CD4-positive, alpha-beta T cell treated with Interleukin-12 subunit alpha and Interleukin-12 subunit beta, for 1 hour (primary cell): ENCODE measurements around the gene PAX5.

Experiments
- DNase-seq: peaks from one replicate; pipeline ENCODE4 v3.0.0-alpha.2; 2020

PAX5 gene

GRCh38 chr9:36823934-36824333 is 210.1 kb downstream of the PAX5 start:
- no peak for DNase-seq

GRCh38 chr9:36823466-36823865 is 210.6 kb downstream of the PAX5 start:
- no peak for DNase-seq

DNA sequence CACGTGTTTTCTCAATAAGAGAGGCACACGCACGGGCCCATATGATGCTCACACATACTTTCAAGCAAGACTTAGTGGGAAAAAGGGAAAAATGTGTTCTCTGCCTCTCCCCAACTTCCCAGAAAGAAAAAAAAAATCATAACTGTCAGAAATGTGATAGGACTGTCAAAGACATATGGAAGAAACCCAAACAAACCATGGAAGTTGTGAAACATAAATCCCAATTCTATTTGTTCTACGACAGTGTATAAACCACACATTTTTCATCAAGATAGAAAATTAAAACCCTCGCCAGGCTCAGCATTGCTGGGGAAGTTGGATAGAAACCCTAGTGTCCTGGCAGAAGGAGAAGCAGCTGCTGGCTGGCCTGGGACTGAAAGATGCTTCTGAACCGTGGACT is 211.9 kb downstream of the PAX5 start:
- no peak for DNase-seq

GRCh38 chr9:36820392-36820861 is 213.6 kb downstream of the PAX5 start:
- no peak for DNase-seq

DNA sequence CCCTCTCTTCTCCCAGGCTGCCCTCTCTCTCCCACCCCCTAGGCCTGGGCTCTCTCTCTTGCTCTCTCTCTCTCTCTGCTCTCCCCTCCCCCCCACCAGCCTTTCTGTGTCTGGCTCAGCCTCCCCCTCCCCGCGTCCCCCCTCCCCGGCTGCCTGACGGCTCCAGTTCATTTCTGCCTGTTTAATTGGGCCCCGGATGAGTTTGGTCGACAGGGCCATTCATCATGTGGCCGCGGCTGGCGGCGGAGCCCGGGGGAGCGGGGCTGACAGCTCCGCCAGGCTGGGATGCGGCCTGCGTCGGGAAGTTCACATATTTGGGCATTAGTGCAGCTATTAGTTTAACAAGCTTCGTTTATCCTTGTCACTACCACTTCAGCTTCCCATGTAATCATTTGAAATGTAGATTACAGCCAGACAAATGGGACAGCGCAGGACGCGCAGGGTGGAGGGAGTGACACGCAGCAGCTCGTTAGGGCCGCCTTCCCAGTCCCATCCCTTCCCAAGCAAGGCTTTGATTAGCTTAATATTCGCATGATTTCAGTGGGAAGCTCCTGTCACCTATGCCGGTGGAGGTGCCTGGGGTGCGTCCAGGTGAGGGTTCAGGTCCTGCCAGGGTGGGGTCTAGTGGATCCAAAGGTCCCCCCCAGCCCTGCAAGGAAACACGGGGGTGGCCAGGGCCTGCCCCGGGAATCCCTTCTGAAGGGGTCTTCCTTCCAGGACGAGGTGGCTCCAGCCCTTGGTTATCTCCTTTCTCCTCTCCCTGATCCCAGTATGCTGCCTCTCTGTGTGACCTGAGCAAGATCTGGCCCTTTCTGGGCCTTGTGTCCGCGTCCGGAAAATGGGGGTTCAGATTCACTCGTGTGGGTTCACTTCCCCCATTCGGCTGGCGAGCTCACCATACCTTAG is 214.8 kb downstream of the PAX5 start:
- no peak for DNase-seq

DNA sequence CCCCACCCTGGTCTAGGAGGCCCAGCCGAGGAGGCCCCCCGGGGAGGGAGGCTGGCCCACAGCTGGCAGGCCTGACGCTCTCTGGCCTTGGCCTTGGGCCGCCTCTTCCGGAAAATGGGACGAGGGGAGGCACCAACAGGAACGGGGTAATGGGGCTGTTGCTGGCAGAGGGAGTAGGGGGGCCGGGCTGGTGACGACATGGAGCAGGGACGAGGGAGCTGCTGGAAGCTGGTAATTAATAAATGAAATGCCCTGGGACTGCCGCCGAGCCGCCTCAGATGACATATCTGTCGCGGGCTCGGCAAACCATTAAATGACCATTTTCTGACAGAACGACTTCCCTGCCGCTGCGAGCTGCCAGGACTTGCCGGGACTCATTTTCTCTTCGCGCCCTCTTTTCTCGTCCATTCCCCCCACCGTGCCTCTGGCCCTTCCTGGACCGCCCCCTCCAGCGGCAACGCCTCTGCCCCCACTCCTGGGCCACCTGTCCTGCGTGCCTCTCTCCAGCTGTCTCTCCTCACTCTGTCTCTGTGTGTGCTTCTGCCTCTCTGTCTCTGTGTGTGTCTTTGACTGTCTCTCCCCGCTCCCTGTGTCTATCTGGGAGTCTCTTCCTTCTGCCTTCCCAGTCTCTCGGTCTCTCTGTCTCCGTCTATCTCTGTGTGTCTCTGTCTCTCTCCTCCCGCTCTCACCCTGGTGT is 215.7 kb downstream of the PAX5 start:
- no peak for DNase-seq

- DNase-seq = no peak
Observed at GRCh38 chr9:36817160-36817834, 216.8 kb downstream of the PAX5 start.

DNA sequence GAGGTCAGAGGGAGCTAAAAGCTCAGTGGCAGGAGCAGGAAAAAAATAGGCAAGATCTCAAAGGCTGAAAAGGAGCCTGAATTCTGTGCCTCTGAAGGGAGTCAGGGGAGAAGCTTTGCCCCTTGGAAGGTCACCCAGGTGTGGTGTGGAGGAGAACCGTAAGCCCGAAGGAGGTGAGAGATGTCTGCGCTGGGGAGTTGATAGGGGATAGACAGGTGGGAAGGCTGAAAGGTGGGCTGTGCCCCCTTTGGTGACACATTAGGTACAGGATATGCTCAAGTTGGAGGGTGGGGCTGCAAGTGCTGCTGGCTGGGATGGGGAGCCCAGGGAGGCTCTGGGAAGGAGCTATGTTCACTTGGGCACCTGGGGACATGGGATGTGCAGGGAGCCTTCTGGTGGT is 217.7 kb downstream of the PAX5 start:
- no peak for DNase-seq

DNA sequence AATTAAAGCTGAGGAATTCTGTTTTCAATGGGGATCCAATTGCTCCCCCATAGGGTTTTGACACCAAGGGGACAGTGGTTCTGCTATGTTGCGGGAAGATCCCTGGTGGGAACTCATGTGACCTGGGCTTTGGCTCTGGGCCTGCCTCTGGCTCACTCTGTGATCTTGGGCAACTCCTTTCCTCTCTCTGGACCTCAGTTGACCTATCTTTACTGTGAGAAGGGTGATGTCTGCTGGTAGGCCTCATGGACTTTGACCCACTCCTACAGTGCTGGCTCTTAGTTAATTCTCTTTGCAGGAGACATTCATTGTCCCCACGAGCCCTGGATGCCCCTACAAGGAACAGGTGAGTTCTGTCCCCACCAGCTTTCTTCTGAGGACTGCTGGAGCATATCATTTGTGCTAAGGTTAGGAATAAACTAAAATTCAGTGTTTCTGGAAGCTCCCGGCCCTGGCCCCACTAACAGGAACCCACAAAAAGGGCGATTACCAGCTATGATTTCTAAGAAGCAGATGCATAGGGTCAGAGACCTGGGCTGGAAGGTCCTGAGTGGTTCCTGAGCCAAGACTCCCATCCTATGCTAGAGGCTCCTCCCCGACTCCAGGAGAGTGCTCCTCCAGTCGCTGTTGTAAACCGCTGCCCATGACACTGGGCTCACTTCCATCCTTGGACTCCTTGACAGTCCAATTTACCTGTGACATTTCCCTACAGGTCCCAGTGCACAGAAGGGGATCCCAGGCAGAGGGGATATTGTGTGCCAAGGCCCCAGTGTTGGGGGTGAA is 218.3 kb downstream of the PAX5 start:
- DNase-seq = no peak

- no peak for DNase-seq
Observed at GRCh38 chr9:36815023-36815422, 219.0 kb downstream of the PAX5 start.

GRCh38 chr9:36813154-36813553 is 220.9 kb downstream of the PAX5 start:
- DNase-seq = no peak

DNA sequence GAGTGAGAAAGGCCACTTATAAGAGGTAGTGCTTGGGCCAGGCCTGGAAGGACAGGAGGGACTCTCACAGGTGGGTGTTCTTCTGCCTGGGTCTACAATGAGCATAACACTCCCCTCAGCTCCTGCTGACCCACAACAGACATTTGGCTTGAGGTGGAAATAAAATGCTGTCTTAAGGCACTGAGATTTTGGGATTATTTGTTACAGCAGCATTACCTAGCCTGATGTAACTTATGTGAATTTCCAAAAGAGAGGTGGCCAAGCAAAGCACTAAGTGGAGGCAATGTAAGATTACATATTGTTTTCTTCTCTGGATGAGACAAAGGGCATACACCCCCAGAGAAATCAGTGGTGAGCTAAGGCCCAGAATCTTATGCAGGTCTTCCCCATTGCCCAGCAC is 221.5 kb downstream of the PAX5 start:
- DNase-seq = no peak

- no peak for DNase-seq
Observed at GRCh38 chr9:36808251-36808650, 225.8 kb downstream of the PAX5 start.

DNA sequence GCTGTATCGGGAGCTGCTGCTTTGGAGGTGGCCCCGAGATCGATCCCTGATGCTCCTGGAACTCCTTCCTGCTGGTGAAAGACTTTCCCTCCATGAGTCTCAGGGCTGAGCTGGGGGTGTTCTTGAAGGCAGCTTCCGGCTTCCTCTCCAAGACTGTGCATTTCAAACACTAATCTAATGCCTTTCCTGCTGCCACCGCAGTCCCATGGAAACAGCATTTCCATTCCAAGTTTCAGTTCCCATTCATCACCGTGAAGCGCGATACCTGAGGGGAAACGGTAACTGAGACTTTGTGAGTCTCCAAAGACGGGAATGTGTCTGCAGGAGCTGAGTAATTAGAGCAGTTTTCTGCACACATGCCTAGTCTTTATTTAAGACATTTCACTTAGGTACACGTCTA is 230.1 kb downstream of the PAX5 start:
- DNase-seq = no peak

DNA sequence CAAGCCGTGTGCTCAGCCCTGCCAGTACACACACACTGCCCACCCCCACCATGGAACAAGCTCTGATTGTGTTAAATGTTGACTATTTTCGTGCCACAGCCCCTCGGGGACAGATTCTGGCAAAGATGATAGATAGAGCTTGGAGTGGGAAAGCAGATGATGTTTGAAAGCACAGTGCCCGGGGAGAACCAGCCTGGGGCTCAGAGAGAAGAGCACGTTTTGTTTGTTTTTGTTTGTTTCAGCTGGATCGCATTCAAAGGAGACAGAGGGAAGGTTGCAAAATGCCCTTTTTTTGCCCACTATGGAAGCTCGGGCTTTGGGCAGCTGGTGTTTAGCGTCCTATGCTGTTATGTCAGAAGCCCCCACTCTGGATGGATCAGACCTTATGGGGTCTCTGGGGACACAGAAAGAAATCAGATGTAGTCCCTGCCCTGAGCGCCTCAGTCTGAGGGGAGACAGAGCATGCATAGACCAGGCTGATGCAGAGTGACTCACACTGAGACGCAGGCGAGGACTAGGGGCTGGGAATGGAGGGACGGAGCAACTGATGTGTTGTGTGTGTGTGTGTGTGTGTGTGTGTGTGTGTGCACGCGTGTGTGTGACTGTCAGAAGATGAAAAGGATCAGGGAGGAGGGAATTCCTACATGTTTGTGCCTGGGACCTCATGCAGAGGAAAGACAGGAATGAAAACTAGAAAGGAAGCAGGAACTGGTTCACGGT is 231.7 kb downstream of the PAX5 start:
- no peak for DNase-seq

DNA sequence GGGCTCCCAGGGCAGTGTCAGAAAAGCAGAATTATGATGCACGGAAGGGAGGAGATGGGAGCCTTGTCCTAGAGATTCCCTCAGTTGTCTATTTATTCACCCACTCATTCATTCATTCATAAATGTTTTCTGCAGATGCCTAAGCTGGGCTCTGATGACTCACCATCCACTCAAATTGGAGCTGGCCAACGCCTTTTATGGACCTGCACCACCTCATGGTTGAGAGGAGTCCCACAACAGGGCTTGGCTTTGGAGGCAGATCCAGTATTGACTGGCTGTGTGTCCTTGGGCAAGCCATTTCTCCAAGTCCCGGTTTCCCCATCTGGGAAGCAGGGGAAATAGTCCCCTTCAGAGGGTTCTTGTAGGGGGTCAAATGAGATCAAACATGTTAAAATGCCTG is 233.6 kb downstream of the PAX5 start:
- no peak for DNase-seq

GRCh38 chr9:36798350-36799065 is 235.6 kb downstream of the PAX5 start:
- DNase-seq = no peak

DNA sequence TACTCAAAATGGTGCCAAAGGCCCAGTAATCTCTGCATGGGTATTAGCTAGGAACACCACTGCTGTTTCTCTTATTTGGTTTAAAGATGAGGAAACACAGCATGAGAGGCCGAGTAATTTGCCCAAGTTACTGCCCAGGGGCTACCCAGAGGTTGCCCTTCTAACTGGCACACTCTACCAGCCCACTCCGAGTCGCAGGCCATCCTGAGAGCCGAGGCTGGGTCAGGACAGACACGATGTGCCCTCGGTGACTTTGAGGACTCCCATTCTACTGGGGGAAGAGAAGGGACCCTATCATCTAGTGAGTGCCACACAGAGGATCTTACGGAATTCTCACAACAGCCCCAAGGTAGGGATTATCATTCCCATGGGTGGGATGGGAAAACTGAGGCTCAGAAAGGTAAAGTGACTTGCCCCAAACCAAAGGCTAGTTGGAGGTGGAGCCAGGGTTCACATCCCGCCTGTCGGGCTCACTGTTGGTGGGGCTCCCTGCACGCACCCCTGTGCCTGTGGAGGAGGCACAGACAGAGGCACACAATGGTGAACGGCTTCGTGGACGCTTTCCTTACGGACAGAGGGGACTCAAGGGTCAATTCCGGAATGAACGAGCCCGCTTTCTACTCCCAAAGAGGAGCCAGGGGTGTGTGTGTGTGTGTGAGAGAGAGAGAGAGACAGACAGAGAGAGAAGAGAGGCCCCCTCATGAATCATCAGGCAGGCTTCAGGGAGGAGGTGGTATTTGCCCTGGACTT is 236.4 kb downstream of the PAX5 start:
- DNase-seq = no peak

DNA sequence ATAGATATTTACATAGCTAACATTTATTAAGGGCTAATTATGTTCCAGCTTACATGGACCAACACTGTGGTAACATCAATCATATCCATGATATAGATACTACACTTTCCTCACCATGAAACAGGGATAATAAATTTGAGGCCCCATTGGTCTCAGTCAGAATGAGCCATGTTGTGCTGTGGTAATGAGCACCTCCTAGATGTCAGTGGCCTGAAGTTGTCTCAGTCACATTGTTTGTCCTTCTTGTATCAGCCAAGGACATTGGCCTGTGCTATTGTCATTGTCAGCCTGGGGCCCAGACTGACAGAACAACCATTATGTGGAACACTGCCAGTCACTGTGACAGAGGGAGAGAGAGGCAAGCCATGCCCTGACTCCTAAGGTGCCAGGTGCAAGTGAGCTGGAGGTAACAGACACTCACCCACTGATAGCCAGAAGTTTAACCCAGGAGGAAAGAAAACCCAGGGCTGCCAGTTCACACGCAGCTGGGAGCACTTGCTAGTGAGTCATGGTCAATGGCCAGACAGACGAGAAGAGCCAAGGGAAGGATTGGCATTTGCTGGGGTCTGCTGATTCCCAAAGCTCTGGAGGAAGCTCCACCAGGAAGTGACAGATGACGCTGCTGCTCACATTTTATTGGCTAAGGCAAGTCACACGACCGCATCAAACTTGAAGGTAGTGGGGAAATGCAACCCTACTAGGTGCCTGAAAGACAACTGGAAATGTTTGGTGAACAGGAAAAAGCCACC is 237.2 kb downstream of the PAX5 start:
- DNase-seq = no peak

DNA sequence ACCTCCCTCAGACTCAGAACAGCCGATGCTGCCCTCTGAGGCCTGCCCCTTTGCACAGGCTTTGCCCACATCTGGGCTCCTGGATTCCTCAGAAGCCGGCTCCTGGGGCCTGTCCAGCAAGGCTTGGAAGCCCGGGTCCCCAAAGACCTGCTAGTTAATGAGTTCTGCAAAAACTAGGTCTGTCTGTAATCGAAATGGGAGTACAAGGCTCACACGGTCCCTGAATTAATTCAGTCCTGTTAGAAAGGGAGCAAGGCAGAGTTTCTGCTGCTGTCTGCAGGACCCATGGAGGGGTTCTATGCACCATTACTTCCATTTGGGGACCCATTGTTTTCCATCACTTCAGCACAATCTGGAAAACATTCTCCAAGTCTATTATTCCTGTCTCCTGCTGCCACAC is 239.6 kb downstream of the PAX5 start:
- no peak for DNase-seq
